Measurements from ENCODE around the gene BPIFA1.

GRCh38 chr20:33280000-33280680 lies 44.3 kb downstream of the BPIFA1 start:
- TF ChIP-seq TARDBP (IDR thresholded peaks at IDR 0.05) = no peak
- no peak for TF ChIP-seq ELF4 (IDR thresholded peaks at IDR 0.05)
- TF ChIP-seq BHLHE40 (IDR thresholded peaks at IDR 0.05; ENCODE audit: borderline replicate concordance) = no peak
- TF ChIP-seq CTBP1 (IDR thresholded peaks at IDR 0.05; ENCODE audit: borderline replicate concordance) = no peak

Measured in HEK293T (cell line).